Liver (tissue), 9 donors: ENCODE measurements around the gene EBPL. TPM values are rescaled to one million over a fixed set of nuclear protein-coding genes. Genes with fewer than 3 reads are reported as not detected.

ENCODE experiments used
- DNase-seq: peaks from one replicate; pipeline ENCODE4 v3.0.0-alpha.2; 2017; ENCODE audit warnings: low spot score
- H3K27ac ChIP-seq, 2 donors: one replicate each; pipeline ENCODE4 v1.7.0; 2013; ENCODE audit warnings: inconsistent platforms in 2 of 2, low read length in 2 of 2, control low read depth in 1 of 2, low read depth in 1 of 2, mild to moderate bottlenecking in 1 of 2
- H3K27me3 ChIP-seq, 4 donors: one replicate each; pipeline versions ENCODE4 v1.6.1 to v1.7.0; 2013; ENCODE audit warnings: low read length in 3 of 4, inconsistent platforms in 1 of 4, mild to moderate bottlenecking in 1 of 4, moderate library complexity in 1 of 4; ENCODE audit not compliant: control insufficient read depth in 4 of 4, insufficient read depth in 4 of 4
- H3K36me3 ChIP-seq, 4 donors: one replicate each; pipeline versions ENCODE4 v1.6.1 to v1.7.0; 2013; ENCODE audit warnings: low read length in 3 of 4, mild to moderate bottlenecking in 3 of 4, low read depth in 1 of 4, moderate library complexity in 1 of 4; ENCODE audit not compliant: control insufficient read depth in 4 of 4, insufficient read depth in 3 of 4
- H3K4me1 ChIP-seq, 4 donors: one replicate each; pipeline versions ENCODE4 v1.6.1 to v1.7.0; 2013; ENCODE audit warnings: low read length in 3 of 4, mild to moderate bottlenecking in 3 of 4, moderate library complexity in 1 of 4; ENCODE audit not compliant: control insufficient read depth in 4 of 4, insufficient read depth in 4 of 4
- H3K4me3 ChIP-seq, 3 donors: one replicate each; pipeline versions ENCODE4 v1.6.1 to v1.7.0; 2013; ENCODE audit warnings: low read length in 3 of 3, control low read depth in 1 of 3, low read depth in 1 of 3, mild to moderate bottlenecking in 1 of 3
- H3K9ac ChIP-seq, 2 donors: one replicate each; pipeline ENCODE4 v1.7.0; 2013; ENCODE audit warnings: low read length in 2 of 2, mild to moderate bottlenecking in 2 of 2, moderate library complexity in 2 of 2, control low read depth in 1 of 2, low read depth in 1 of 2
- H3K9me3 ChIP-seq, 4 donors: one replicate each; pipeline versions ENCODE4 v1.6.1 to v1.7.0; 2013; ENCODE audit warnings: low read length in 3 of 4; ENCODE audit not compliant: control insufficient read depth in 4 of 4
- ATF3 ChIP-seq: IDR thresholded peaks from 2 replicates; pipeline ENCODE4 v1.6.1; 2016; ENCODE audit warnings: antibody characterized with exemption
- EGR1 ChIP-seq, 2 donors: IDR thresholded peaks; 2 replicates each; pipeline ENCODE4 v1.6.1; 2016 to 2018; ENCODE audit warnings: antibody characterized with exemption in 2 of 2, low read depth in 2 of 2
- FOXA1 ChIP-seq: IDR thresholded peaks from 2 replicates; pipeline ENCODE4 v1.6.1; 2016; ENCODE audit warnings: antibody characterized with exemption
- FOXA2 ChIP-seq: IDR thresholded peaks from 2 replicates; pipeline ENCODE4 v1.6.1; 2016; ENCODE audit warnings: antibody characterized with exemption
- GABPA ChIP-seq, 2 donors: IDR thresholded peaks in 1 of 2; conservative IDR thresholded peaks in 1 of 2; 2 replicates each; pipeline ENCODE4 v1.6.1; 2016; ENCODE audit warnings: antibody characterized with exemption in 2 of 2, mild to moderate bottlenecking in 1 of 2, moderate library complexity in 1 of 2
- HNF4A ChIP-seq, 2 donors: conservative IDR thresholded peaks; 2 replicates each; pipeline ENCODE4 v1.6.1; 2016; ENCODE audit warnings: antibody characterized with exemption in 2 of 2, mild to moderate bottlenecking in 2 of 2
- HNF4G ChIP-seq: IDR thresholded peaks from 2 replicates; pipeline ENCODE4 v1.6.1; 2016; ENCODE audit warnings: antibody characterized with exemption
- JUND ChIP-seq, 2 donors: IDR thresholded peaks; 2 replicates each; pipeline ENCODE4 v1.6.1; 2016; ENCODE audit warnings: antibody characterized with exemption in 2 of 2
- MAX ChIP-seq: IDR thresholded peaks from 2 replicates; pipeline ENCODE4 v1.6.1; 2016; ENCODE audit warnings: antibody characterized with exemption
- NR2F2 ChIP-seq: IDR thresholded peaks from 2 replicates; pipeline ENCODE4 v1.6.1; 2016; ENCODE audit warnings: antibody characterized with exemption
- RAD21 ChIP-seq, 2 donors: IDR thresholded peaks; 2 replicates each; pipeline ENCODE4 v1.6.1; 2016; ENCODE audit warnings: antibody characterized with exemption in 2 of 2, mild to moderate bottlenecking in 2 of 2
- REST ChIP-seq: IDR thresholded peaks from 2 replicates; pipeline ENCODE4 v1.6.1; 2016; ENCODE audit warnings: antibody characterized with exemption, mild to moderate bottlenecking
- RXRA ChIP-seq, 2 donors: IDR thresholded peaks; 2 replicates each; pipeline ENCODE4 v1.6.1; 2017 to 2018; ENCODE audit warnings: antibody characterized with exemption in 2 of 2, mild to moderate bottlenecking in 1 of 2
- SP1 ChIP-seq: IDR thresholded peaks from 2 replicates; pipeline ENCODE4 v1.6.1; 2018; ENCODE audit warnings: antibody characterized with exemption, mild to moderate bottlenecking
- TAF1 ChIP-seq: conservative IDR thresholded peaks from 2 replicates; pipeline ENCODE4 v1.6.1; 2016; ENCODE audit warnings: antibody characterized with exemption, mild to moderate bottlenecking
- YY1 ChIP-seq: IDR thresholded peaks from 2 replicates; pipeline ENCODE4 v1.6.1; 2016; ENCODE audit warnings: antibody characterized with exemption, mild to moderate bottlenecking
- ZBTB33 ChIP-seq: IDR thresholded peaks from 2 replicates; pipeline ENCODE4 v1.6.1; 2016; ENCODE audit warnings: antibody characterized with exemption
- WGBS: extraction: QIAGEN DNeasy Blood & Tissue Kit; methylation state at CpG from one replicate; pipeline ENCODE4 v1.1.7; 2013; 5-methylcytosine and 5-hydroxymethylcytosine counted together
- polyA plus RNA-seq, 2 donors: library from polyadenylated mRNA; stranded (reverse) in 1 of 2; unstranded in 1 of 2; fragments of 200-250 nt in 1 of 2; fragments of >200 nt in 1 of 2; fragmentation: Nextera tagmentation in 1 of 2; extraction: Ambion mirVana in 1 of 2; gene quantifications; one replicate each; pipeline versions ENCODE4 v1.2.1 to v1.2.3, GENCODE V29; 2013 to 2015
- total RNA-seq, 2 donors: library from RNA; depleted of rRNA; stranded (reverse); fragments of >200 nt; gene quantifications; one replicate each; pipeline ENCODE4 v1.2.3, GENCODE V29; 2014
- TF ChIP-seq, protein P1 (sequence below): fragments of 150-350 bp; IDR thresholded peaks from 2 replicates; pipeline ENCODE4 v1.5.1; 2017; ENCODE audit warnings: improper control_type of control experiment, low read depth, low read length; ENCODE audit not compliant: missing input control
- donor health status: healthy.
- donor health status: healthy.
- donor health status: healthy.
- donor health status: healthy.
- donor health status: healthy.

The EBPL gene
- total and polyA plus RNA-seq, 4 donors, result 44.3 to 122 (median 50.7) TPM

- Histone ChIP-seq H3K4me1 (peaks cover 0 to 10% (median 8%) of the 10 kb centered on the region in 4 donors), H3K9me3 (no peaks in the 10 kb centered on the region), H3K9ac (no peak overlapping the region), H3K27ac (no peak overlapping the region), H3K4me3 (no peak overlapping the region), H3K27me3 (no peaks in the 10 kb centered on the region), H3K36me3 (peaks cover 0 to 7% (median under 1%) of the 10 kb centered on the region in 4 donors)
- 72% methylated on average over 6 of the region's 6 CpGs for WGBS
- DNase-seq, result no peak
- TF ChIP-seq RXRA (IDR thresholded peaks at IDR 0.05) (peak in 1 of 2 donors; percentile 36), TAF1 (no peak), GABPA (IDR thresholded peaks at IDR 0.05 in 1 of 2, conservative IDR thresholded peaks at IDR 0.05 in 1 of 2) (no peak), EGR1 (IDR thresholded peaks at IDR 0.05; ENCODE audit: low read depth in 2 of 2) (no peak), RAD21 (IDR thresholded peaks at IDR 0.05) (no peak), YY1 (no peak), HNF4A (conservative IDR thresholded peaks at IDR 0.05) (no peak)
Measured at GRCh38 chr13:49676581-49677298, 14.5 kb downstream of the EBPL start.

- no peak overlapping the region for H3K9ac ChIP-seq
- peaks cover 0 to 9% (median 9%) of the 10 kb centered on the region in 4 donors for H3K4me1 ChIP-seq
- WGBS, result 86% methylated on average over 5 of the region's 5 CpGs
- no peak overlapping the region for H3K4me3 ChIP-seq
- H3K36me3 ChIP-seq, result peaks cover under 1 to 23% (median 6%) of the 10 kb centered on the region in 4 donors
- no peak for TF ChIP-seq ATF3
- TF ChIP-seq HNF4A (conservative IDR thresholded peaks at IDR 0.05), result no peak
- TF ChIP-seq MAX, result no peak
- TF ChIP-seq NR2F2, result no peak
- no peak for TF ChIP-seq GABPA (IDR thresholded peaks at IDR 0.05 in 1 of 2, conservative IDR thresholded peaks at IDR 0.05 in 1 of 2)
- no peak for TF ChIP-seq EGR1 (IDR thresholded peaks at IDR 0.05; ENCODE audit: low read depth in 2 of 2)
- TF ChIP-seq YY1, result no peak
- TF ChIP-seq ZBTB33, result no peak
- no peak for TF ChIP-seq RAD21 (IDR thresholded peaks at IDR 0.05)
- TF ChIP-seq SP1, result no peak
- no peak for TF ChIP-seq JUND (IDR thresholded peaks at IDR 0.05)
- TF ChIP-seq TAF1, result no peak
- no peak for TF ChIP-seq FOXA1
- no peak for TF ChIP-seq HNF4G
- no peak for TF ChIP-seq FOXA2
- TF ChIP-seq RXRA (IDR thresholded peaks at IDR 0.05), result no peak
- TF ChIP-seq, protein P1, sequence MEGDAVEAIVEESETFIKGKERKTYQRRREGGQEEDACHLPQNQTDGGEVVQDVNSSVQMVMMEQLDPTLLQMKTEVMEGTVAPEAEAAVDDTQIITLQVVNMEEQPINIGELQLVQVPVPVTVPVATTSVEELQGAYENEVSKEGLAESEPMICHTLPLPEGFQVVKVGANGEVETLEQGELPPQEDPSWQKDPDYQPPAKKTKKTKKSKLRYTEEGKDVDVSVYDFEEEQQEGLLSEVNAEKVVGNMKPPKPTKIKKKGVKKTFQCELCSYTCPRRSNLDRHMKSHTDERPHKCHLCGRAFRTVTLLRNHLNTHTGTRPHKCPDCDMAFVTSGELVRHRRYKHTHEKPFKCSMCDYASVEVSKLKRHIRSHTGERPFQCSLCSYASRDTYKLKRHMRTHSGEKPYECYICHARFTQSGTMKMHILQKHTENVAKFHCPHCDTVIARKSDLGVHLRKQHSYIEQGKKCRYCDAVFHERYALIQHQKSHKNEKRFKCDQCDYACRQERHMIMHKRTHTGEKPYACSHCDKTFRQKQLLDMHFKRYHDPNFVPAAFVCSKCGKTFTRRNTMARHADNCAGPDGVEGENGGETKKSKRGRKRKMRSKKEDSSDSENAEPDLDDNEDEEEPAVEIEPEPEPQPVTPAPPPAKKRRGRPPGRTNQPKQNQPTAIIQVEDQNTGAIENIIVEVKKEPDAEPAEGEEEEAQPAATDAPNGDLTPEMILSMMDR, result no peak
- no peak for TF ChIP-seq REST
- H3K27me3 ChIP-seq, result no peaks in the 10 kb centered on the region
- DNase-seq, result no peak
- H3K27ac ChIP-seq, result no peak overlapping the region
- H3K9me3 ChIP-seq, result no peaks in the 10 kb centered on the region
Measured at GRCh38 chr13:49670828-49671227, 20.5 kb downstream of the EBPL start.
